ENCODE results near the gene PEX26. TPM values are rescaled to one million over a fixed set of nuclear protein-coding genes. Genes with fewer than 3 reads are reported as not detected.

PEX26 gene
- total RNA-seq, 1 donor from 2014 or later, result 49.8 TPM

DNA sequence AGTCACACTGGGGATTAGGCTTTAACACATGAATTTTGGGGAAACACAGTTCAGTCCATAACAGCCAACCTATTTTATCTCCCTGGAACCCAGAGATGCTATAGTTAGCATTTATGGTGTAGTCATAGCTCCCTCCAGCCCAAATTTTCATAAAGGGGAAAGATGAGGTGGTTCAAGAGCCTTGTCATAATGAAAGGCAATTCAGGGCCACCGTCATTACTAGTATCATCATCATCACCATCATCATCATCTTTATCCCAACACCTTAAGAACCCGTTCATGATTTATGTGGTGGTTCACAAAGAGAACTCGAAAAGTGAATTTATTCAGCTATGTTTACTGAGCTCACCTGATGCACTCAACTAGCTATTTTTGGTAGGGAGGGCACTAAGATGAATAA is 30.4 kb downstream of the PEX26 start:
- Mint-ChIP-seq H3K27ac (ENCODE audit: unreplicated experiment) (no peak overlapping the region), H3K27me3 (ENCODE audit: unreplicated experiment) (peaks cover 15% of the 10 kb centered on the region), H3K36me3 (ENCODE audit: unreplicated experiment) (peaks cover 26% of the 10 kb centered on the region), H3K4me3 (ENCODE audit: unreplicated experiment) (no peak overlapping the region), H3K4me1 (ENCODE audit: low read depth, unreplicated experiment) (peaks cover 7% of the 10 kb centered on the region), H3K9me3 (ENCODE audit: unreplicated experiment) (peaks cover 15% of the 10 kb centered on the region)
- TF ChIP-seq, protein P1, sequence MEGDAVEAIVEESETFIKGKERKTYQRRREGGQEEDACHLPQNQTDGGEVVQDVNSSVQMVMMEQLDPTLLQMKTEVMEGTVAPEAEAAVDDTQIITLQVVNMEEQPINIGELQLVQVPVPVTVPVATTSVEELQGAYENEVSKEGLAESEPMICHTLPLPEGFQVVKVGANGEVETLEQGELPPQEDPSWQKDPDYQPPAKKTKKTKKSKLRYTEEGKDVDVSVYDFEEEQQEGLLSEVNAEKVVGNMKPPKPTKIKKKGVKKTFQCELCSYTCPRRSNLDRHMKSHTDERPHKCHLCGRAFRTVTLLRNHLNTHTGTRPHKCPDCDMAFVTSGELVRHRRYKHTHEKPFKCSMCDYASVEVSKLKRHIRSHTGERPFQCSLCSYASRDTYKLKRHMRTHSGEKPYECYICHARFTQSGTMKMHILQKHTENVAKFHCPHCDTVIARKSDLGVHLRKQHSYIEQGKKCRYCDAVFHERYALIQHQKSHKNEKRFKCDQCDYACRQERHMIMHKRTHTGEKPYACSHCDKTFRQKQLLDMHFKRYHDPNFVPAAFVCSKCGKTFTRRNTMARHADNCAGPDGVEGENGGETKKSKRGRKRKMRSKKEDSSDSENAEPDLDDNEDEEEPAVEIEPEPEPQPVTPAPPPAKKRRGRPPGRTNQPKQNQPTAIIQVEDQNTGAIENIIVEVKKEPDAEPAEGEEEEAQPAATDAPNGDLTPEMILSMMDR (IDR thresholded peaks at IDR 0.05; ENCODE audit: partially characterized antibody, unreplicated experiment), result no peak
- DNase-seq, result no peak

DNA sequence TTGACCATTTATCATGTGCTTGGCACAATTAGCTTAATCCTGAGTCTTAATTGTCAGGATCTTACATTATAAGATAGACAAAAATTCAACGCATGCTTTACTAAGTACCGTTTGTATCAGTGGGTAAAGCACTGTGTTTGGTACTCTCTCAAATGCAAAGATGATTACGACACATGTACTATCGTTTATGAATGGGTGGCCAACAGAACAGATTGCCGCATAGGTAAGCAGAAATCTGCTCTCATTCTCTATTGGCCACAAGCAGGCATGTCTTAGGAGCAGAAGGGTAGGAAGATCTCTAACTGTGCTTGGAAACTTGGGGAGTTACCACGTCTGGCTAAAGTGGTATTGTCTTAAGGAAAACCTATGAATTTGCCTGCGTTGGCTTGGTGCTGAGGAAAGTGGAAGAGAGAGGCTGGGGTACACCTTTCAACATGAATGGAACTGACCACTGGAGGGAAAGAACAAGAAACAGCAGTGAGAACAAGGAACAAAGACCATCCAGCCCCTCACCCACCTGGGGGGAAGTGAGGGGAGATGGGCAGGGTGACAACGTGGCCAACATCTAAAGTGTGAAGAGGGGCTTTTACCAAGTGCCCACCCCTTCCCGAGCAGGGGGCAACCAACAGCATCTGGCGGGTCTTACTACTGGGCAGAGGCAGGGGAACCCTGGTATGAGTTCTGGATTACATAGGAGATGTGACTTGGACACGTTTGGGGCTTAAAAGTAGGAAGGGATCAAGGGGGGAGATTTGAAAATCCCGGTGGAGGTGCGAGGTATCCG is 31.8 kb downstream of the PEX26 start:
- Mint-ChIP-seq H3K27ac (ENCODE audit: unreplicated experiment) (peak overlapping the region; percentile 2), H3K4me3 (ENCODE audit: unreplicated experiment) (peak overlapping the region; percentile 36), H3K9me3 (ENCODE audit: unreplicated experiment) (peaks cover 9% of the 10 kb centered on the region), H3K36me3 (ENCODE audit: unreplicated experiment) (peaks cover 18% of the 10 kb centered on the region), H3K4me1 (ENCODE audit: low read depth, unreplicated experiment) (peaks cover 13% of the 10 kb centered on the region), H3K27me3 (ENCODE audit: unreplicated experiment) (peaks cover 14% of the 10 kb centered on the region)
- TF ChIP-seq, protein P1 (IDR thresholded peaks at IDR 0.05; ENCODE audit: partially characterized antibody, unreplicated experiment), result no peak
- no peak for DNase-seq

DNA sequence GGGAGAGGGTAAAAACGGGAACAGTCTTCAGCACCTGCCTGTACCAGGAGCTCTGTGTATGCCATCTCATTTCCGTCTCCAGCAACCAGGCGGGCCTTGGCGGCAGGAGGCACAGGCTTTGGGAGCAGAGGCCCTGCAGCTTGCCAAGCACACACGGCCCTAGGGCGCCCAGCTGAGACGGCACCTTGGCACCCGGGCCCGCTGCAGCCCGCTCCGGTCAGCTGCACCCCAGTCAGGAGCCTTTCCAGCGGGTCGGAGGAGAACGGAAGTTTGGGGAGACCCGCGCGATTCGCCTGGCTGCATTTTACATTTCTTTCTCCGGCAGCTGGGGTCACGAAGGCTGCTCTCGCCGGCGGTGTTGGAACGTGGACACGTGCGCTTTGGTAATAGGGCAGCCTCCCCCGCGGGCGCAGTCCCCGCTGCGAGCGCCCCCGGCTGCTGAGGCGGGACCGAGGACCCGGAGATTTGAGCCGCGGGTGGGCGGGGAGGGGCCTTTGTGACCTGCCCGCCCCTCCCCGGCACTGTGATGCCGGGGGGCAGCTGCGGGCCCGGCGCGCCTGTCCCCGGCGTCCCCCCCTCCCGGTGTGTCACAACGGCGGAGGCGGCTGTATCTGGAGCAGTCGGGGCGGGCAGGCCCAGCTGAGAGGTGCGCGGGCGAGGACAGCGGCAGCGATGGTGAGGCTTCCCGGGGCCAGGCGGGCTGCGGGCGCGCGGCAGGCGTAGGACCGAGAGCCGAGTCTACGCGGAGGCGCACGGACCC is 32.6 kb downstream of the PEX26 start, which contains the start of gene TUBA8:
TSS of gene TUBA8 (plus strand) at position 616 of the 760 bp plus-strand sequence. CDS start at position 673, 57 bp downstream.
- DNase-seq, result peak; percentile 62
- Mint-ChIP-seq H3K27me3 (ENCODE audit: unreplicated experiment) (peaks cover 13% of the 10 kb centered on the region), H3K9me3 (ENCODE audit: unreplicated experiment) (peaks cover 9% of the 10 kb centered on the region), H3K4me1 (ENCODE audit: low read depth, unreplicated experiment) (peaks cover 12% of the 10 kb centered on the region), H3K27ac (ENCODE audit: unreplicated experiment) (peak within 1 kb of the TSS; percentile 2), H3K36me3 (ENCODE audit: unreplicated experiment) (peaks cover 18% of the 10 kb centered on the region), H3K4me3 (ENCODE audit: unreplicated experiment) (peak within 1 kb of the TSS; percentile 49)
- TF ChIP-seq, protein P1 (IDR thresholded peaks at IDR 0.05; ENCODE audit: partially characterized antibody, unreplicated experiment), result no peak

DNA sequence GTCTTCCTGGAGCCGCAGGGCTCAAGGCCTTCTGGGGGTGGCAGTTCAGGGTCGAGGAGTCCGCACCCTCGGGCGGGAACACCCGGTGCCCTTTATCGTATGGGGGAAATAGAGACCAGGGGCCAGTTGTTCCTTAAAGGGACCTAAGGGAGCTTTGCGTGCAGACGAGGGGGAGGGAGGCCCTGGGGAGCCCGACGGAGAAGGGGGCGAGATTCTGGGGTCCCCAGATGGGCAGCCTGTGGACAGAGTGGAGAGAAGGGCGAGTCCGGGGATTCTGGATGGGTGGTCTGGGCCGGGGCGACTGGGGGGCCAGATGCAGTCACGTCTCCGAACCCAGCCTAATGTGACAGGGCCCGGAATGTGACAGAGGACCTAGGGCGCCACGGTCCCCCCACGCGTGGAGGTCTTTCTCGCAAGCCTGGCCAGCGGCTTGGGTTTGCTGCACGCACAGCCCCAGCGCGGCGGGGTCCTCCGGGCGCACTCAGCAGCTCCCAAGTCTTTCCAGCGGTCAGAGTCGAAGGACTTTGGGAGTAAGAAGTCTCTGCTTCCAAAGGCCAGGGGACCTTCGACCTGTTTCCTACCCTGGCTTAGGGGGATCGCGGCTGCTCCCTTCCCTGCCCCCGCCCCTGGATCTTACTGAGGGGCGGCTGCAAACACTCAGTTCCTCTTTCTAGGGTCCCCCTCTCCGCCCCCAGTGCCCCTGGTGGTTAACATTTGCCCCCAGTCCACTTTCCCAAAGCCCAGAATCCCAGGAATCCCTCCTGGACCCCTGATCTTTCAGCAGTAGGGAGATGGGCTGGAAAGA is 33.4 kb downstream of the PEX26 start:
- Mint-ChIP-seq H3K4me3 (ENCODE audit: unreplicated experiment) (peak overlapping the region; percentile 49), H3K27ac (ENCODE audit: unreplicated experiment) (no peak overlapping the region), H3K27me3 (ENCODE audit: unreplicated experiment) (peaks cover 13% of the 10 kb centered on the region), H3K36me3 (ENCODE audit: unreplicated experiment) (peaks cover 10% of the 10 kb centered on the region), H3K4me1 (ENCODE audit: low read depth, unreplicated experiment) (peaks cover 12% of the 10 kb centered on the region), H3K9me3 (ENCODE audit: unreplicated experiment) (peaks cover 3% of the 10 kb centered on the region)
- no peak for DNase-seq
- TF ChIP-seq, protein P1 (IDR thresholded peaks at IDR 0.05; ENCODE audit: partially characterized antibody, unreplicated experiment), result no peak

Measured in glutamatergic neuron (in vitro differentiated cells).